ENCODE data around the gene LOXL3.

Gene LOXL3

DNA sequence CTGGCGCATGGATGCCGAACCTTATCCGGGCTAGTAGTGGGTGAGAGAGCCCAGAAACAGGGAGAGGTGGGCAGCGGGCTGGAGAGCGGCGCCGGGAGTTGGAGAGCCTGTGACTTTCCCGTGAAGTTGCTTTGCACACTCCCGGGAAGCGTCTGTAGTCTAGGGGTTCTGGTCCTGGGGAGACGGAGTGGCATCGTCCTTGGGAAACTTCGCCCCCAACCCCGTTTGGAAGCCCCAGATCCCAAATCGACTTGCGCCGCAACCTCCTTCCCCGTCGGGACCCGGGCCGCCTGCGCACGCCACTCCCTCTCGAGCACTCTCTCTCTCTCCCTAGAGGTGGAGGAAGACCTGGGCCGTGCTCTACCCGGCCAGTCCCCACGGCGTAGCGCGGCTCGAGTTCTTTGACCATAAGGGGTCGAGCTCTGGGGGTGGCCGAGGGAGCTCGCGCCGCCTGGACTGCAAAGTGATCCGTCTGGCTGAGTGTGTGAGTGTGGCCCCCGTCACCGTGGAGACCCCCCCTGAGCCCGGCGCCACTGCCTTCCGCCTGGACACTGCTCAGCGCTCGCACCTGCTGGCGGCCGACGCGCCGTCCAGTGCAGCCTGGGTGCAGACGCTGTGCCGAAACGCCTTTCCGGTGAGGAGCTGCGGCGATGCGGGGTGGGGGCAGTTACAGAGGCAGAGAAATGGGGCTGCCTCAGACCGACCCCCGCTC, 1.2 kb upstream of the LOXL3 start:
- H3K27ac ChIP-seq = peak overlapping the region in 20 of 21 experiments; percentile 1 to 91 (median 75)

DNA sequence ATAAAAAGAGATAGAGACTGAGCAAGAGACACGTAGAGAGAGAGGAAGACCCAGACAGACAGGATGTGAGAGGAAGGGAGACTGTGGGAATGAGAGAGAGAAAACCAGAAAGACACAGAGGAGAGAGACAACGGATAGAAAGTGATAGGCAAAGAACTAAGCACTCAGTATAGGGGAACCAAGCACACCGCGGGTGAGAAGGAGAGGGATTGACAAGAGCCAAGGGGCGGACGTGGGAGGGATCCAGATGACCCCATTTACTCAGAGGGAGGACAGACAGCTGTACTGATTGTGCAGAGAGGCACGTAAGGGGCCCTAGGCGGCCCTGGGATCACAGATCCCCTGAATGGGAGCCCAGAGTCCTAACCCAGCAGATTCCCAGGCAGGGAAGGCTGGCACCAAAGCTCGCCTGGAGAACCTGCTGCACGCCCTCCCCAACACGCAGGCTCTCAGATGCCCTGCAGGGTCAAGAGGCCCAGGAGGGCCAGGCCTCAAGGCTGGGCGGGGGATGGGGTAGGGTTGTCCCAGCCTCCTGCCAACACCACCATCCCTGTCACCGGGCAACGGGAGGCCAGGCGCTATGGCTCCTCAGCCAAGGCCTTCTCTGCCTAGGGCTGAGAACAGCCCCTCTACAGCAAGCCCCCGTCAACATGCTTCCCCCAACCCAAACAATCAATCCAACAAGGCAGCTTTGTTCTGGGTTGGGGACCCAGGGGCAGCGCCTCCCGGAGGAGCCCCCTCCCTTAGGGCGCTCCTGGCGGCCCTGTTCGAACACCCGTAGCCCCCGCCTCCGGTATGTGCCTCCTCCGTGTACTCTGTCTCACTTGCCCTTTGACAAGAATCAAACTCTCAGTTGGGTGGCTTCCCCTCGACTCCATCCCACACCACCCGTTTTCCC, 579 bp downstream of the LOXL3 start:
- Histone ChIP-seq H3K4me3 (peak overlapping the region in 5 of 7 experiments; percentile 48 to 59 (median 54)), H3K27ac (peak overlapping the region in 12 of 21 experiments; percentile 7 to 91 (median 56))

More for the DNA sequence above, 1.2 kb upstream of the LOXL3 start:
- H3K4me3 ChIP-seq = peak overlapping the region; percentile 34 to 59 (median 54)

DNA sequence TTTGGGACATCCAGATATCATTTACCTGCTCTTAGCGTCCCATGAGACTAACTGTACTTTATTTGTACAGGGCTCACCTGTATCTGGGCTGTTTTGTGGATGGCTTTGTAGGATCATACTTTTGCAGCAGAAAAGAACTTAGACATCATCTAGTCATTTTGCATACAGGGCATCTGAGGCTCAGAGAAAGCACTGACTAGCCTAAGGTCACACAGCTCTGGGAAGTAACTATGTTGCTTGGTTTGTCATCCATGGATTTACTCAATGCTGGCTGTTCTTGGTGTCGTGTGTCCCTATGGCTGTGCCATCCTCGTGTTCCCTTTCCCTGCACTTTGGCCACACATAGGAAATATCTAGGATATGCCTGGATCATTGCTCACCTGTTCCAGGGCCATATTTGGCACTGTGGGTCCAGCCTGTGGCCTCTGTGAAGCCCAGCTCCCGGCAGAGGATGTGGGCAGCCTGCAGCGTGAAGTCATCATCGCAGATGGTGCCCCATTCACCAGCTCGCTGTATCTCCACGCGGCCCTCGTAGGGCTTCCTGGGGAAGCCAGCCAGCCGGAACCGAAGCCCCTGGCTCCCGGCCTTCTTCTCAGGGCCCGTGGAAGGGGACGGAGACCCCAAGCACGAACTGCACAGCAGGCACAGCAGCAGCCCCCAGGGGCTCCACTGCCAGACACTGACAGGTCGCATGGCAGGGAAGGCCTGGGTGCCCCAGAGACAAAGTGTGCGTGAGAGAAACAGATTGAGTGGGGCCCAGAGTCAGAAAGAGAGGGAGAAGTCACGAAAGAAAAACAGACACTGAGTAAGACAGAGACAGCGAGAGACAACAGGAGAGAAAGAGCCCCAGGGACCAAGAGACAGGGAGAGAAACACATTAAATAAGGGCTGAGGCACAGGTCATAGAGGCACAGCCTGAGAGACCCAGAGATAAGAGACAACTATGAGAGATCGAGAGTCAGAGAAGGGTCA, 1.5 kb downstream of the LOXL3 start:
- Histone ChIP-seq H3K4me3 (no peak overlapping the region), H3K27ac (peak overlapping the region in 2 of 21 experiments; percentile 34 to 35)

DNA sequence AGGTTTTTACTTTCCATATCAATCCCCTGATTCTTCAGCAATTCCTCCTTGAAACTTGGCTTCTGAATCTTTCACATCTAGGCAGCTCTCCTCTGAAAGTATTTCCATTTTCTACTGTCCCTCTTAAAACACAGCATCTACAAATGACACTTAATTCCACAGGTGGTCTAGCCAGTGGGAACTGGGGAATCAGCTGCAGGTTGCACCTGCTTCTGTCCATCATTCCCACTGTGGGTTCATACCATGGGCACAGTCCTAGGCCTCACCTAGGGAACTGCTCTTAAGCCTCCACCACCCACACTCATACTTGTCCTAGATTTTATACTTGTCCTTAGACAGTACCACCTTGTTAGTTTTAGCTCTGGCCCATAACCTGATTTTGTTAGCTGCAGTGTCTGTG, 2.2 kb downstream of the LOXL3 start:
- Histone ChIP-seq H3K27ac (no peak overlapping the region), H3K4me3 (no peak overlapping the region)

DNA sequence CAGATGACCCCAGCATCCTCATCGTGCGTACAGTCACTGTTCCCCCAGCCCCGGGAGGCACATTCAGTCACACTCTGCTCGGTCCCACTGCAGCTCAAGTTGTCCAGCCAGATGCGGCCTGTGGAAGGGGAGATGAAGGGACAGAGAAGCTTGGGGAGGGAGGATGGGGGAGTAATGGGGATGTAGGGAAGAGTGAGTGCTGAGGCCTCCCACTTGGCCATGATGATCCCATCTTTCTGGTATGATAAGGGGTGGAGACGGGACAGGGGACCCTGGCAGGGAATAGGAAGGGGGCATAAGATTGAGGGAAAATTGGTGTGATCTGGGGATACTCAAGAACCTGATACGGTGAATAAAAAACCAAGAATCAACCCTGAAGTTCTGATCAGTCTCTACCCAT, 3.5 kb downstream of the LOXL3 start:
- H3K4me3 ChIP-seq = no peak overlapping the region
- no peak overlapping the region for H3K27ac ChIP-seq

DNA sequence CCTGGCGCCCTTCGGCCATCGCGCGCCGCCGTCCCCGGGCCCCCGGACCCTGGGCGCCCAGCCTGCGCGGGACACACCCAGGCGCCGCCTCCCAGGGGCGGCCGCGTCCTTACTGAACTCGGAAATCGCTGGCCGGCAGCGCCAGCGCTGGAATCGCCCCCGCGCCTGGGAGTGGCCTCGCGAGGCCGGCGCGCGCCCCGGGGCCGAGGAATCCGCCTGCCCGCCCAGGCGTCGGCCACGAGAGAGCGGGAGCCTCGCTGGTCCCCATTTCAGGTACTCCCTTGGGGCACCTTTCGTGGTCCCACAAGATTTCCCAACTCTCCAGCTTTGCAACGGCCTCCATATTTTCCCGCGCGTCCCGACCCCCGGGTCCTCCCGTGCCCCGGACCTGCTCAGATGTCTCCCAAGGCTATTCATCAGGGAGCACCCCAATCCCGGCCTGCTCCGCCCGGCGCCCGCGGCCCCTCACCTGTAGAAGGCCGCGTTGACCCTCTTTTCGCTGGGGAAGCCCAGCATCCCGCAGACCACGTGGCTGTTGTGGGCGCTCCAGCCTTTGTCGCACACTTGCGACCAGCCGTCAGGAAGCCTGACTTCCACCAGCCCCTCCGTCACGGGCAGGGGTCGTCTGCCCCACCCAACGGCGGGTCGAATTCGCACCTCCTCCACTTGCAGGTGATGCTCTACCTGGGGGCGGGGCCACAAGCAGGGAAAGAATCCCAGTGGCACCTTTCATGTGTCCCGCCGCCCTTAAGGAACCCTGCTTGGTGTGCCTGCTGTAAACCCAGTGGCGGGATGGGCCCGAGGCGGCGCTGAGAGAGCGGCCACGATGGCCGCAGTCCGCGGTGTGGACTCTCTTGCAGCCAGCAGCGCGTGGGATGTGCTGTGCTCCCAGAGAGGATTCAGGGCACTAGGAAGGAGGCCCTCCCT, 4.6 kb downstream of the LOXL3 start:
- Histone ChIP-seq H3K4me3 (peak overlapping the region; percentile 21 to 53 (median 47)), H3K27ac (peak overlapping the region in 19 of 21 experiments; percentile 9 to 86 (median 63))

GRCh38 chr2:74548285-74548899, 5.3 kb downstream of the LOXL3 start:
- peak overlapping the region; percentile 21 to 53 (median 47) for H3K4me3 ChIP-seq
- peak overlapping the region in 19 of 21 experiments; percentile 9 to 86 (median 63) for H3K27ac ChIP-seq

DNA sequence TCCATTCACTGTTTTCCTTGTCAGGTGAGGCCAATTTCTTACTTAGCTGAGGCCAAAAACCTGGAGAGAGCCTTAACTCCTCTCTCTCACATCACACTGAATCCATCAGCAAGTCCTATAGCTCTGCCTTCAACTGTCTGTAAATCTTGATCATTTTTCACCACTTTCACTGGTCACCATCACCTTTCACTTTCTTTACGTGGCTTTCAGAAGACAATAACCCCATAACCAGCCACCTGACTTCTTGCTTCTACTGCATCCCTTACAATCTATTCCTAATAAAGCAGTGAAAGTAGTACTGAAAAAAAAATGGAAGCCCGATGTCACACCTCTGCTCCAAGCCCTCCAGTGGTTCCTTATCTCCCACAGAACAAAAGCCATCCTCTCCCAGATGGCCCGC, 7.7 kb downstream of the LOXL3 start:
- no peak overlapping the region for H3K27ac ChIP-seq
- H3K4me3 ChIP-seq = no peak overlapping the region

DNA sequence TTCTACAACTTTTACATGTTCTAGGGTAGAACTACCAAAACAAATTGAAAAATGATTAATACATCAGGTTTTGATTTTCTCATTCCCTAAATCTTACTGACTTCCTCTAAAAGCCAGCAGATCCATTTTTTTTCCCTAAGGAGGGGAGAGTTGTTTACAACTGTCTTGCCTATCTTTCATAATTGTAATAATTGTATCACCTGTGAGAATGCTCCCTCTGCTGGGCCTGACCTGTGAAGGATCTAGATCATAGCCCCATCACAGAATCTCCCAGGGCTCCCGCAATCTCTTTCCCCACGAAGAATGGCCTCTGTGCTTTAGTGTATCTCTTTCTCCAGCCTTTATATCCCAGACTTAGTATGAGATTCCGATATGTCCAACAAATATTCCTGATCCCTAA, 9.1 kb downstream of the LOXL3 start:
- Histone ChIP-seq H3K27ac (no peak overlapping the region), H3K4me3 (no peak overlapping the region)

DNA sequence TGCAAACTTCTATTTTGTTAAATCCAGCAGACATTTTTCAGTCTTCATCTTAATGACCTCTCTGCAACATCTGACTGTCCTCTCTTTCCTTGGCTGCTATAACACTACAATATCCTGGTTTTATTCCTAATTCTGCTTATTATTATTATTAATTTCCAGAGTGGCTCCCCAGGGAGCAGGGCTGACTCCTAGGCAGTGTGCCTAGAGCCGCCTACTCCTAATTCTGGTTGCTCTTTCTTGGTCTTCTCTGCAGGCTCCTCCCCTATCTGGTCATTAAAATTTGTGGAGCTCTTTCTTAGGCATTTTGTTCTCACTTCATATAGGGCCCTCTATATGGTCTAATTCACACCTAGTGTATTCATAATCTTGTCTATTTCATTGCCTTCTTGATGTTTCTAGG, 10.8 kb downstream of the LOXL3 start:
- H3K4me3 ChIP-seq = no peak overlapping the region

GRCh38 chr2:74540291-74540690, 13.5 kb downstream of the LOXL3 start:
- Histone ChIP-seq H3K27ac (peak overlapping the region in 3 of 21 experiments; percentile 16 to 32 (median 28)), H3K4me3 (no peak overlapping the region)

More for the DNA sequence above, 10.8 kb downstream of the LOXL3 start:
- no peak overlapping the region for H3K27ac ChIP-seq

DNA sequence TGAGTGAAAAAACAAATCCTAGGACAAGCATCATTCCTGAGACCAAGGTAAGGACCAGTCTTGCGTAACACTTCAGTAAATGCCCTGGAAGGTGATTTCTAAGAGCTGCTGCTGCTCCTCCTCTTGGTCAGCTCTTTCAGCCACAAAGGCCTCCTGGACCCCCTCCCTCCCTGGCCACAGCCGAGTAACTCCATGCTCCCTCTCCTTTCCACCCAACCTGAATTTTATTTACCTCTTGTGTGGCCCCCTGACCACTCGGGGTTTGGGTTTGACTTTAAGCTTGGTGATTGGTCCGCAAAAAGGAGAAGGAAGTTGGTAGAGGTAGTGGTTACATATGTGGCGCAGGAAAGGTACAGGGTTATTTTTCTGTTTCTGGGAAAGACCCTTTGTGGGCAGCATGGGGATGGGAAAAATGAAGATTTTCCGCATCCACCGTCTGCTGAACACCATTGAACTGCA, 14.8 kb downstream of the LOXL3 start:
- Histone ChIP-seq H3K4me3 (no peak overlapping the region), H3K27ac (peak overlapping the region in 1 of 21 experiments; percentile 33)

DNA sequence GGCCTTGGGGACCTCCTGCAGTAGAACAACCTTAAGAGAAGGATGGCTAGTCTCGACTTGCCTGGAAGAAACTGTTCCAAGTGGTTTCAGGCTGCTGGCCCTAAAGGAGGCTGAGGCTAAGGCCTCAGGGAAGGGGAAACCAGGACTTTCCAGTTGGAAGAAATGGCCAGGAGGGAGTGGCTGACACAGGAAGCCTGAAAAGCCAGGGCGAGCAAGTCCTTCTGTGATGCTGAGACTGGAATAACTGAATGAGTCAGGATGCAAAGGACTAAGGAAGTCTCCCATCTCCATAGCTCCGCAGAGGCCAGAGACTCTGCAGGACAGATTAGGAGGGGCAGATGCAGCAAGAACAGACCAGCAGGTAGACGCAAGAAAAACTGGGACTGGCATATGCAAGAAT, 16.6 kb downstream of the LOXL3 start:
- Histone ChIP-seq H3K4me3 (no peak overlapping the region), H3K27ac (no peak overlapping the region)

DNA sequence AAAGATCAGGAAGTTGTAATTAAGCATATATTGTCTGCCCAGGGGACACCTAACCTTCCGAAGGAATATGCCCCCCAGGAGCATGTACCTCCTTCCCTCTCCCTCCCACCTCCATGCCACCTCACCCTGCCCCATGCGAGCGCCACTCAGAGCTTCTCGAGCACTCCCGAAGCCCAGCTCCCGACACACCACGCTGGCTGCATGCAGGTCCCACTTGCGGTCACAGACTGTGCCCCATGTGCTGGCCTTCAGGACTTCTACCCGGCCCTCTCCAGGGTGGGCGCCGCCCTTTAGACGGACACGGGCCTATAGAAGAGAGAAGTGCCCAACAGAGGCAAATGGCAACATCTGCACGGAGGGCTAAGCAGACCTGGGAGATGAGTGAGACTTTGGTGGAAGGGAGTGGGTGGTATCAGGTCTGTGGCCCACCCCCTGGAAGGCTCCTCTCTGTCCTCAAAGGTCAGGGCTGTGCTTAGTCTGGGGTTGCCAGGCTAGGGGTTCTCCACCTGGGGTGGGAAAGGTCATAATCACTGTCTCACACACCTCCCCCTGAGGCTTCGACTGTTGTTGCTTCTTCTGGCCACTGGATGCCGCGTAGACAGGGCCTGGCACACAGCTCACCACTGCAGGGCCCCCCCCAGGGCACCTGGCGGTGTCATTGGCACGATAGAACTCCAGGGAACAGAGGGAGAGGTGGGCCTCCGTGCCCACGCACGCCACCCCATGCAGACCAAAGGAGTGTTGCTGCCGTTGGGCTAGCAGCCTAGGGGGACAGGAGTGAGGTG, 17.4 kb downstream of the LOXL3 start:
- no peak overlapping the region for H3K4me3 ChIP-seq
- H3K27ac ChIP-seq = no peak overlapping the region

GRCh38 chr2:74535440-74535965, 18.2 kb downstream of the LOXL3 start:
- H3K27ac ChIP-seq = no peak overlapping the region
- H3K4me3 ChIP-seq = no peak overlapping the region

DNA sequence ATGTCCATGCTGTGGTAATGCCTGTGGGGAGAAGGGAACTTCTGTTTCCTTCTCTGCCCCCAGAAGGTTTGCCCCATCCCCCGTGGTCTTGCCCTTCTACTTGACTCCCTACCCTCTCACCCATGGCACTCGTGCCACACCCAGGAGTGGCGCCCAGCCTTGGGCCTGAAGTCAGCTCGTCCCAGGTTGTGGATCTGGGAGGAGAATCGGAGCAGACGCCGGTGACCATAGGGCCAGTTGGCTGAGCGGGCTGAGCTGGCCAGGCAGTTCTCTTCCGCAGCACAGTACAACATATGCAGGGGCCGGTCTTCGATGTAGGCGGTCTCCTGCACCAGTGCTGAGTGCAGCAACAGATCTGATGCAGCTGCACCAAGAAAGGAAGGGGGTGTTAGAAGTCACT, 19.3 kb downstream of the LOXL3 start:
- Histone ChIP-seq H3K27ac (no peak overlapping the region), H3K4me3 (no peak overlapping the region)

- no peak overlapping the region for H3K4me3 ChIP-seq
- H3K27ac ChIP-seq = no peak overlapping the region
Measured at GRCh38 chr2:74533464-74533863, 20.3 kb downstream of the LOXL3 start.
